ENCODE measurements around the gene SFI1.
A peak's percentile ranks its signal among the peaks of the same experiment; 100 is the strongest.
"Not testable (repeated sequence)": the region's sequence is repeated elsewhere in the genome, so short reads cannot be mapped to it uniquely, and the experiment has no call there.

Gene SFI1

DNA sequence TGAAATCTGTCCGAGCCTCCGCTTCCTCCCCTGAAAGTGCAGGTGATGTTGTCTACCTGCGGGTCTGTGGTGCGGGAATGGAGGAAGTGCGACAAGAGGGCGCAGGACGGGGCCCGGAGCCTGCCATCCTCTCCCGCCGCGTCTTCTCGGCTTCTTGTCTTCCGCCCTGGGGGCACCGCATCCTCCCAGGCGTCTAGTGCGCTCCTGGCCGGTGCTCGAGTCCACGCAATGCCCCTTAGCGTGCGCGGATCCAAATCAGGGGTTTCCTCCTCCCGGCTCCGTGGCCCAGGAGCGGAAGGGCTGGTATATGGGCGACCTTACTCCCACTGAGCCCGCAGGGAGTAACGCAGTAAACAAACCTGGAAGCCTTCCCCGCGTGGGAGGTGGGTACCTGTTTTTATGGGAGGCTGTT is 405 bp downstream of the SFI1 start:
- H3K36me3 ChIP-seq (ENCODE audit: control insufficient read depth, insufficient read depth, low read length): no peaks in the 10 kb centered on the region
- H3K9ac ChIP-seq (ENCODE audit: low read depth, low read length): peak overlapping the region; percentile 26
- no peaks in the 10 kb centered on the region for H3K9me3 ChIP-seq (ENCODE audit: control insufficient read depth, insufficient read depth, low read length)
- H3K4me1 ChIP-seq (ENCODE audit: control insufficient read depth, insufficient read depth, low read length): no peaks in the 10 kb centered on the region
- H3K27me3 ChIP-seq (ENCODE audit: control insufficient read depth, insufficient read depth, low read length): peaks cover 4% of the 10 kb centered on the region
- peak overlapping the region; percentile 91 for H3K4me3 ChIP-seq (ENCODE audit: low read depth, low read length)

DNA sequence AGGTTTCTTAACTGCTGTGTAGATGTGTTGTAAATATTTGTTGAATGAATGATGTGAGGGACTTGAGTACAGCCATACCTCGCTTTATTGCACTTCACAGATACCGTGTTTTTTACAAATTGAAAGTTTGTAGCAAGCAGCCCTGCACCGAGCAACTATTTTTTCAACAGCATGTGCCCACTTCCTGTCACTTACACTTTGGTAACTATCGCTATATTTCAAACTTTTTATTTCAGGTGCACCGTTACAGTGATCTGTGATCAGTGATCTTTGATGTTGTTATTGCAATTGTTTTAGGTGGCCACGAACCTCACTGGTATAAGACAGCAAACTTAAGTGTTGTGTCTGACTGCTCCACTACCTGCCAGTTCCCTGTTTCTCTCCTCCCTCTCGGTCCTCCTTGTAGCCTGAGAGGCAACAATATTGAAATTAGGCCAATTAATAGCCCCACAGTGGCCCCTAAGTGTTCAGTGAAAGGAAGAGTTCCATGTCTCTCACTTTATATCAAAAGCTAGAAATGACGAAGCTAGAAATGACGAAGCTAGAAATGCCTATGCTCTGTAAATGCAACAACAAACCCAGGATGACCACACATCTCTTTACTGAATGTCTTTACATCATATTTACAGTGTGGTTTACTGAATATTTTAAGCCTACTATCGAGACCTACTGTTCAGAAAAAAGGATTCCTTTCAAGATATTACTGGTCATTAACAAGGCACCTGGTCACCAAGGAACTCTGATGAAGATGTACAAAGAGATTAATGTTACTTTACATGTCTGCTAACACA is 1.0 kb downstream of the SFI1 start:
- H3K9ac ChIP-seq (ENCODE audit: low read depth, low read length): peak overlapping the region; percentile 26
- H3K4me3 ChIP-seq (ENCODE audit: low read depth, low read length): peak overlapping the region; percentile 91
- peaks cover 4% of the 10 kb centered on the region for H3K27me3 ChIP-seq (ENCODE audit: control insufficient read depth, insufficient read depth, low read length)
- no peaks in the 10 kb centered on the region for H3K4me1 ChIP-seq (ENCODE audit: control insufficient read depth, insufficient read depth, low read length)
- H3K9me3 ChIP-seq (ENCODE audit: control insufficient read depth, insufficient read depth, low read length): no peaks in the 10 kb centered on the region
- H3K36me3 ChIP-seq (ENCODE audit: control insufficient read depth, insufficient read depth, low read length): no peaks in the 10 kb centered on the region

DNA sequence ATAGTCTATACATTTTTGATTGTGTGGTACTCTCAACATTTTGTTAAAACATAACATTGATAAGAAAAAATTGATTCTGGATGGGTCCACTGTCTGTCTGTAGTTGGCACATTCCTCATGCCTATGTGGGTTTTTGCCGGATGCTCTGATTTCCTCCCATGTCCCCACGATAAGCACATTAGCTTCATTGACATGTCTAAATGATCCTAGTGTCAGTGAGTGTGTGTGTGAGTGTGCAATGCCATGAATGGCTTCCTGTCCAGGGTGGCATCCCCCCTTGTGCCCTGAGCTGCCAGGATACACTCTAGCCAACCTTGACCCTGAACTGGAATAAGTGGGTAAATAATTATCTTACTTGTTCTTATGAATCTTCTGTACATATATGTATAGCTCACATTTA is 5.4 kb downstream of the SFI1 start:
- Histone ChIP-seq H3K9ac (ENCODE audit: low read depth, low read length) (no peak overlapping the region), H3K4me1 (ENCODE audit: control insufficient read depth, insufficient read depth, low read length) (no peaks in the 10 kb centered on the region), H3K27me3 (ENCODE audit: control insufficient read depth, insufficient read depth, low read length) (peaks cover 4% of the 10 kb centered on the region), H3K36me3 (ENCODE audit: control insufficient read depth, insufficient read depth, low read length) (no peaks in the 10 kb centered on the region), H3K9me3 (ENCODE audit: control insufficient read depth, insufficient read depth, low read length) (no peaks in the 10 kb centered on the region), H3K4me3 (ENCODE audit: low read depth, low read length) (no peak overlapping the region)

DNA sequence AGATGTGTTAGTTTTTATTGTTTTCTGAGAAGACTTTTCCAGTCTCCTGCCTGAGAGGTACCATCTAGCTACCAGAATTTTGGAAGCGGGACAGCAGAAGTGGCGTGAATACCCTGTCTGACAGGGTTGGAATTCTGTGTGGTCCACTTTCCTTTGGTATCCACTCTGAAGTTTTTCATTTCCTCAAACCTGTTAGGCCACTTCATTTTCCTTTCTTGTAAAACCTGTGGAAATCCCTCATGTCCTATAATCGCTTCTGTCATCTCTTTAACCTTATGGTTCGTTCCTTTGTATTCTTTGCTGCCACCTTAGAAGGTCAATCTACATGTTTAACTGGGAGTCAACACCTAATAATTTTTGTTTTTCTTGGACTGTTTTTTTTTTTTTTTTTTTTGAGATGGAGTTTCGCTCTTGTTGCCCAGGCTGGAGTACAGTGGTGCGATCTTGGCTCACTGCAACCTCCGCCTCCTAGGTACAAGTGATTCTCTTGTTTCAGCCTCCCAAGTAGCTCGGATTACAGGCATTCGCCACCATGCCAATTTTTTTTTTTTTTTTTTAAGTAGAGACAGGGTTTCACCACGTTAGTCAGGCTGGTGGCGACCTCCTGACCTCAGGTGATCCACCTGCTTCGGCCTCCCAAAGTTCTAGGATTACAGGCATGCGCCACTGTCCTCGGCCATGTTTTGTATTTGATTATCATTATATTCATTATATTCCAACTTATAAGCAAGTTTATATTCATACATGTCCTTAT is 7.1 kb downstream of the SFI1 start:
- H3K27me3 ChIP-seq (ENCODE audit: control insufficient read depth, insufficient read depth, low read length): no peaks in the 10 kb centered on the region
- H3K4me1 ChIP-seq (ENCODE audit: control insufficient read depth, insufficient read depth, low read length): no peaks in the 10 kb centered on the region
- no peak overlapping the region for H3K9ac ChIP-seq (ENCODE audit: low read depth, low read length)
- H3K4me3 ChIP-seq (ENCODE audit: low read depth, low read length): no peak overlapping the region
- H3K36me3 ChIP-seq (ENCODE audit: control insufficient read depth, insufficient read depth, low read length): no peaks in the 10 kb centered on the region
- H3K9me3 ChIP-seq (ENCODE audit: control insufficient read depth, insufficient read depth, low read length): no peaks in the 10 kb centered on the region

DNA sequence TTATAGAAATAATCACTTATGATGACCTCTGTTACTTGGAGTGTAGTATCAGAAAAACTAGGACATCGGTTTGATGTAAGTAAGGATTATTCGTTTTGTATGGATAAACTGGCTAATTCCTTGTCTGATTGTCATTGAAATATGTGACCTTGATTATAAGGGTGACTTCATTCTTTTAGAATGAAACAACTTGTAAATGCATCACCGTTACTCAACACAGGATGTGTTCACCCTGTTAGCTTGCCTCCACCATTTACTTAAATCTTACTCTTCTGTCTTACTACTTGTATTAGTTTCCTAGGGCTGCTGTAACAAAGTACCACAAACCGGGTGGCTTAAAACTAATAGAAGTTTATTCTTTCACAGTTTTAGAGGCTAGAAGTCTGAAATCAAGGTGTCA is 7.9 kb downstream of the SFI1 start:
- no peaks in the 10 kb centered on the region for H3K9me3 ChIP-seq (ENCODE audit: control insufficient read depth, insufficient read depth, low read length)
- H3K4me1 ChIP-seq (ENCODE audit: control insufficient read depth, insufficient read depth, low read length): no peaks in the 10 kb centered on the region
- H3K36me3 ChIP-seq (ENCODE audit: control insufficient read depth, insufficient read depth, low read length): no peaks in the 10 kb centered on the region
- no peak overlapping the region for H3K9ac ChIP-seq (ENCODE audit: low read depth, low read length)
- no peaks in the 10 kb centered on the region for H3K27me3 ChIP-seq (ENCODE audit: control insufficient read depth, insufficient read depth, low read length)
- no peak overlapping the region for H3K4me3 ChIP-seq (ENCODE audit: low read depth, low read length)

DNA sequence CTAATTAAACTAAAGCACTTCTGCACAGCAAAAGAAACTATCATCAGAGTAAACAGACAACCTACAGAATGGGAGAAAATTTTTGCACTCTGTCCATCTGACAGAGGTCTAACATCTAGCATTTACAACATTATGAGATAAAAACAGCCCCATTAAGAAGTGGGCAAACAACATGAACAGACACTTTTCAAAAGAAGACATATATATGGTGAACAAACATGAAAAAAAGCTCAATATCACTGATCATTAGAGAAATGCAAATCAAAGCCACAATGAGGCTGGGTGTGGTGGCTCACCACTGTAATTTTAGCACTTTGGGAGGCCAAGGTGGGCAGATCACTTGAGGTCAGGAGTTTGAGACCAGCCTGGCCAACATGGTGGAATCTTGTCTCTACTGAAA is 11.2 kb downstream of the SFI1 start:
- not testable (repeated sequence) for H3K36me3 ChIP-seq (ENCODE audit: control insufficient read depth, insufficient read depth, low read length); H3K9me3 ChIP-seq (ENCODE audit: control insufficient read depth, insufficient read depth, low read length); H3K9ac ChIP-seq (ENCODE audit: low read depth, low read length); H3K27me3 ChIP-seq (ENCODE audit: control insufficient read depth, insufficient read depth, low read length); H3K4me3 ChIP-seq (ENCODE audit: low read depth, low read length); H3K4me1 ChIP-seq (ENCODE audit: control insufficient read depth, insufficient read depth, low read length)

DNA sequence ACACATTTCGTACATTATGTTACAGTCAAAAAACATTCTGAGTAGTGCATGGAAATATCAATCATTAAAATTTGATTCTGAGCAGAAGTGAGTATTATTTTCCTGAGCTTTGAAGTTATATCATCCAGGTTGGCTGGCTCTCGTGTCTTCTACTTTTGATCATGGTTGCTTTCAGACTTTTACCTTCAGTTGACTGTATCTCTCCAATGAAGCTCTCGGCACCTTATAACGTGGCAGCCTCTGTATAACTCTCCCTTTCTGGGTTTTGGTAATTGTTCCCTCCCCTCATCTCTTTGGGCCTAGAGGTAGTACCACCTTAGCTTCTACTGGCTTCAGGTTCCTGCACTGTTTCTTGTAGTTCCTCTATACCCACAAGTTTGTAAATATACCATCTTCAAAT is 12.2 kb downstream of the SFI1 start:
- H3K9me3 ChIP-seq (ENCODE audit: control insufficient read depth, insufficient read depth, low read length): no peaks in the 10 kb centered on the region
- no peaks in the 10 kb centered on the region for H3K27me3 ChIP-seq (ENCODE audit: control insufficient read depth, insufficient read depth, low read length)
- H3K4me3 ChIP-seq (ENCODE audit: low read depth, low read length): no peak overlapping the region
- H3K4me1 ChIP-seq (ENCODE audit: control insufficient read depth, insufficient read depth, low read length): no peaks in the 10 kb centered on the region
- H3K36me3 ChIP-seq (ENCODE audit: control insufficient read depth, insufficient read depth, low read length): no peaks in the 10 kb centered on the region
- no peak overlapping the region for H3K9ac ChIP-seq (ENCODE audit: low read depth, low read length)

DNA sequence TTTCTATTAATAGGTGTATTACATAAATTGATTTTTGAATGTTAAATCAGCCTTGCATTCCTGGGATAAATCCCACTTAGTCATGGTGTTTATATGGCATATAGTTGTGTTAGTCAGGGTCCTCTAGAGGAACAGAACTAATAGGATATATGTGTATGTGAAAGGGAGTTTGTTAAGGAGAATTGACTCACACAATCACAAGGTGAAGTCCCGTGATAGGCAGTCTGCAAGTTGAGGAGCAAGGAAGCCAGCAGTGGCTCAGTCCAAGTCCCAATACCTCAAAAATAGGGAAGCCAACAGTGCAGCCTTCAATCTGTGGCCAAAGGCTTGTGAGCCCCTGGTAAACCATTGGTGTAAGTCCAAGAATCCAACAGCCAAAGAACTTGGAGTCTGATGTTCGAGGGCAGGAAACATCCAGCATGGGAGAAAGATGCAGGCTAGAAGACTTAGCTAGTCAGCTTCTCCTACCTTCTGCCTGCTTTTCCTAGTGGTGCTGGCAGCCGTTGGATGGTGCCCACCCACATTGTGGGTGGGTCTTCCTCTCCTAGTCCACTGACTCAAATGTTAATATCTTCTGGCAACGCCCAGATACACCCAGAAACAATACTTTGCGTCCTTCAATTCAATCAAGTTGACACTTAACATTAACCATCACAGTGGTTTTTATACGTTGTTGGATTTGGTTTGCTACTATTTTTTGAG is 12.9 kb downstream of the SFI1 start:
- H3K4me3 ChIP-seq (ENCODE audit: low read depth, low read length): no peak overlapping the region
- no peaks in the 10 kb centered on the region for H3K9me3 ChIP-seq (ENCODE audit: control insufficient read depth, insufficient read depth, low read length)
- H3K9ac ChIP-seq (ENCODE audit: low read depth, low read length): no peak overlapping the region
- H3K27me3 ChIP-seq (ENCODE audit: control insufficient read depth, insufficient read depth, low read length): no peaks in the 10 kb centered on the region
- H3K4me1 ChIP-seq (ENCODE audit: control insufficient read depth, insufficient read depth, low read length): no peaks in the 10 kb centered on the region
- H3K36me3 ChIP-seq (ENCODE audit: control insufficient read depth, insufficient read depth, low read length): no peaks in the 10 kb centered on the region

DNA sequence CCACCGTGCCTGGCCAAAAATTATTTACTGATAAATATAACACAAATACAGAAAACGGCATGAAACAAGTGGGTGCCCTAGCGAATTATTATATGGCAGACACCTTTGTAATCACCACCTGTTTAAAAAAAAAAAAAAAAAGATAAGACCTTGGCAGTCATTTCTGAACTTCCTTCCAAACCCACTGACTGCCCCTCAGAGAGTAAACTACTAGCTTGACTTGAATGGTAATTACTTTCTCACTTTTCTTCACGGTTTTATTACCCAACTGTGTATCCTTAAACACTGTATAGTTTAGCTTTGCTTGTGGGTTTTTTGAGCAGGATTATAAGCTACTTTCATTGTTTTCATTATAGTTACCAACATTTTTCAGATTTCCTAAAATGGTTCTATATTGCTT is 23.7 kb downstream of the SFI1 start:
- Histone ChIP-seq H3K36me3 (ENCODE audit: control insufficient read depth, insufficient read depth, low read length) (no peaks in the 10 kb centered on the region), H3K4me1 (ENCODE audit: control insufficient read depth, insufficient read depth, low read length) (no peaks in the 10 kb centered on the region), H3K27me3 (ENCODE audit: control insufficient read depth, insufficient read depth, low read length) (no peaks in the 10 kb centered on the region), H3K4me3 (ENCODE audit: low read depth, low read length) (no peak overlapping the region), H3K9me3 (ENCODE audit: control insufficient read depth, insufficient read depth, low read length) (no peaks in the 10 kb centered on the region), H3K9ac (ENCODE audit: low read depth, low read length) (no peak overlapping the region)

DNA sequence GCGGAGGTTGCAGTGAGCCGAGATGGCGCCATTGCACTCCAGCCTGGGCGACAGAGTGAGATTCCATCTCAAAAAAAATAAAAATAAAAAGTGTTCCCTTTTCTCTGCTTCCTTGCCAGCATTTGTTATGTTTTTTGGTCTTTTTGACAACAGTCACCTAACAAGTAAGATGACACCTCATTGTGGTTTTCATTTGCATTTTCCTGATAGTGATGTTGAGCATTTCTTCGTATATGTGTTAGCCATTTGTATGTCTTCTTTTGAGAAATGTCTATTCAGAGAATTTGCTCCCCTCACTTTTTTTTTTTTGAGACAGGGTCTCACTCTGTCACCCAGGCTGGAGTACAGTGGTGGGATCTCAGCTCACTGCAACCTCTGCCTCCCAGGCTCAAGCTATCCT is 27.8 kb downstream of the SFI1 start:
- H3K4me3 ChIP-seq (ENCODE audit: low read depth, low read length); H3K27me3 ChIP-seq (ENCODE audit: control insufficient read depth, insufficient read depth, low read length); H3K36me3 ChIP-seq (ENCODE audit: control insufficient read depth, insufficient read depth, low read length); H3K4me1 ChIP-seq (ENCODE audit: control insufficient read depth, insufficient read depth, low read length); H3K9ac ChIP-seq (ENCODE audit: low read depth, low read length); H3K9me3 ChIP-seq (ENCODE audit: control insufficient read depth, insufficient read depth, low read length): not testable (repeated sequence)

DNA sequence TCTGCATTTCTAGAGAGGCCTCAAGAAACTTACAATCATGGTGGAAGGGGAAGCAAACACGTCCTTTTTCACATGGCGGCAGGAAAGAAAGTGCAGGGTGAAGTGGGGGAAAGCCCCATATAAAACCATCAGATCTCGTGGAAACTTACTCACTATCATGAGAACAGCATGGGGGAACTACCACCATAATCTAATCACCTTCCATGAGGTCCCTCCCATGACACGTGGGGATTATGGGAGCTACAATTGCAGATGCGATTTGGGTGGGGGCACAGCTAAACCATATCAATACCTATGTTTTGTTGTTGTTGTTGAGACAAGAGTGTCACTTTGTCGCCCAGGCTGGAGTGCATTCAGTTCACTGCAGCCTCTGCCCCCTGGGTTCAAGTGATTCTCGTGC is 29.9 kb downstream of the SFI1 start:
- no peak overlapping the region for H3K4me3 ChIP-seq (ENCODE audit: low read depth, low read length)
- no peaks in the 10 kb centered on the region for H3K27me3 ChIP-seq (ENCODE audit: control insufficient read depth, insufficient read depth, low read length)
- H3K9ac ChIP-seq (ENCODE audit: low read depth, low read length): no peak overlapping the region
- H3K4me1 ChIP-seq (ENCODE audit: control insufficient read depth, insufficient read depth, low read length): no peaks in the 10 kb centered on the region
- H3K36me3 ChIP-seq (ENCODE audit: control insufficient read depth, insufficient read depth, low read length): no peaks in the 10 kb centered on the region
- H3K9me3 ChIP-seq (ENCODE audit: control insufficient read depth, insufficient read depth, low read length): no peaks in the 10 kb centered on the region

DNA sequence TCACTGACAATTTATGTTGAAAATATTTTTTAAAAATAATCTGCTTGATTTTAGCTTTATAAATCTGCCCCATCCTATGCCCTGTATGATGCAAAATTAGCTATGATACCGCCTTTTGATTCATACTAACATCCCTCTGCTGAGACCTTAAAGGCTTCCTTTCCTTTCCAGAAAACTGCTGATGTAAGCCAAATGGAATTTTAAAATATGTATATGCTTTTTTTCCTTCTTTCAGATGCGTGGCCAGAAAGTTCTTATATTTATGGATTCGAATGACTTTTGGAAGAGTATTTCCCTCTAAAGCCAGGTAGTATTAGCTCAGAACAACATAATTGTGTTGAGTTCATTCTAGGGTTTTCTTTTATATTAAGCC is 34.5 kb downstream of the SFI1 start:
- no peaks in the 10 kb centered on the region for H3K27me3 ChIP-seq (ENCODE audit: control insufficient read depth, insufficient read depth, low read length)
- no peak overlapping the region for H3K4me3 ChIP-seq (ENCODE audit: low read depth, low read length)
- H3K9ac ChIP-seq (ENCODE audit: low read depth, low read length): no peak overlapping the region
- H3K4me1 ChIP-seq (ENCODE audit: control insufficient read depth, insufficient read depth, low read length): no peaks in the 10 kb centered on the region
- H3K36me3 ChIP-seq (ENCODE audit: control insufficient read depth, insufficient read depth, low read length): no peaks in the 10 kb centered on the region
- H3K9me3 ChIP-seq (ENCODE audit: control insufficient read depth, insufficient read depth, low read length): no peaks in the 10 kb centered on the region
